GM04503 (cell line): ENCODE data around the gene HECTD3.
"Not testable (repeated sequence)": the region's sequence is repeated elsewhere in the genome, so short reads cannot be mapped to it uniquely, and the experiment has no call there.

Experiments
- DNase-seq: peaks from one replicate; pipeline ENCODE4 v3.0.0-alpha.2; 2012; ENCODE audit warnings: low read depth

The HECTD3 gene

GRCh38 chr1:44988531-44989156 lies 22.5 kb downstream of the HECTD3 start:
- DNase-seq: no peak

GRCh38 chr1:44985747-44986359 lies 25.3 kb downstream of the HECTD3 start:
- no peak for DNase-seq

GRCh38 chr1:44977372-44977771 lies 33.8 kb downstream of the HECTD3 start:
- not testable (repeated sequence) for DNase-seq

GRCh38 chr1:44976252-44976651 lies 34.9 kb downstream of the HECTD3 start:
- no peak for DNase-seq

DNA sequence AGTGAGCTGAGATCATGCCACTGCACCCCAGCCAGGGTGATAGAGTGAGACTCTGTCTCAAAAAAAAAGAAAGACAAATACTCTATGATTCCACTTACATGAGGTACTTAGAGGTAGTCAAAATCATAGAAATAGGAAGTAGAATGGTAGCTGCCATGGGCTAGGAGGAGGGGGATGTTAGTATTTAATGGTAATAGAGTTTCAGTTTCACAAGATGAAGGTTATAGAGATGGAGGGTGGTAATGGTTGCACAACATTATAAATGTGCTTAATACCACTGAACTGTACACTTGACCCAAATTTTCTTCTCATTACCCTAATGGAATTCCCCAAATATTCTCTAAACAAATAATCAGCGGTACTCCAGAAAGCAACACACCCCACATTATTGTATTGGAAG lies 37.5 kb downstream of the HECTD3 start:
- no peak for DNase-seq

DNA sequence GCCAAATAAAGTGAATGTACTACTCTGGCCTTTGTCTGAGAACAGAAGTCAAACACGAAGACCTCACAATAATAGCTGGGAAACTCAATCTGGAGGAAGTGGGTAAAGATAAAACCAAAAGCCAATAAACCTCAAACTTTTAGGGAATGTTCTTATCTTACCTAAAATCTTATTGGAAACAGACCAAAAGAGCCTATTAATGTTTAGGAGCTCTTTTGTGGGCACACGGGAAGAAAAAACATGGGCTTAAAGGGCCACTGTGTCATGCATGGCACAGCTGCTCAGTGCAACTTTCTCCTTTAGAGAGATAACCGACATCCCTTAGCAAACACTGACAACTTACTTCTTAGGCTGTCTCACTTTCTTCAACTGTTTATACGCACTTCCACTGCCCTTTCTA lies 40.8 kb downstream of the HECTD3 start:
- no peak for DNase-seq

DNA sequence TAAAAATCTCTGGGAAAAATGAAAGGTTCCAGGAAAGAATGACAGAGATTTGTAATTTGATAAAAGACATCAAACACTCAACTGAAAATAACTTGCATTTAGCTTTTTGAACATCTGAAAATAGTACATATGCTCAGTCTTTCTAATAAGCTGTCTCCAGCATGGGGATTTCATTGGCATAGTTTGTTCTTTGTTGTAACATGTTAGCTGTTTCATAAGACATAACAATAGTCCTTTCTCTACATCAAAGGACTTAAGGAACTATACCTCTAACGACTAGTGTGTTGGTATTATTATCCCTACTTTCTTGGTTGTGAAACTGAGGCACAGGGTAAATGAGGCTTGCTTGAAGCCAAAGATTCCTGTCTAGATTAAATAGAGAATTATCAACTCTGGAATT lies 46.7 kb downstream of the HECTD3 start:
- DNase-seq: no peak

DNA sequence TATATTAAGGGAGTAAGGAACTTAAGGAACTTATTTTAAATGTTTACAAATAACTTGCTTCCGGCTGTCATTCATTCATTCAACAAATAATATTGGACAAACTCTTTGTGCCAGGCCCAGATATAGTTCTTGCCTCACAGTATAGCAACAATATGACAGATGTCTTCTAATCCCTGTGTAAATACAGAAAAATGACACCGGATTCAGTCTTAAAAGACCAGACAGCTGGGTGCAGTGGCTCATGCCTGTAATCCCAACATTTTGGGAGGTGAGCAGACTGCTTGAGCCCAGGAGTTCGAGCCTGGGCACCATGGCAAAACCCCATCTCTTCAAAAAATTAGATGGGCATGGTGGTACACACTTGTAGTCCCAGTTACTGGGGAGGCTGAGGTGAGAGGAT lies 48.4 kb downstream of the HECTD3 start:
- no peak for DNase-seq

GRCh38 chr1:44962022-44962421 lies 49.1 kb downstream of the HECTD3 start:
- DNase-seq: not testable (repeated sequence)

DNA sequence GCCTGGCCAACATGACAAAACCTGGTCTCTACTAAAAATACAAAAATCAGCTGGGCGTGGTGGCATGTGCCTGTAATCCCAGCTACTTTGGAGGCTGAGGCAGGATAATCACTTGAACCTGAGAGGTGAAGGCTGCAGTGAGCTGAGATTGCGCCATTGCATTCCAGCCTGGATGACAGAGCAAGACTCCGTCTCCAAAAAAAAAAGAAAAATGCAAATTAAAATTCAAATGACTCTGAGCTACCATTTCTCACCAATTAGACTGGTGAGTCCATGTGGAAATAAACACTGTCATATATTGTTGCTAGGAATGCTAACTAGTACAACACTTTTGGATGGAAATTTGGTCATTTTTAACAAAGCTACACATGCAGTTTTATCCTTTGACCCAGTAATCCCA lies 53.6 kb downstream of the HECTD3 start:
- not testable (repeated sequence) for DNase-seq

DNA sequence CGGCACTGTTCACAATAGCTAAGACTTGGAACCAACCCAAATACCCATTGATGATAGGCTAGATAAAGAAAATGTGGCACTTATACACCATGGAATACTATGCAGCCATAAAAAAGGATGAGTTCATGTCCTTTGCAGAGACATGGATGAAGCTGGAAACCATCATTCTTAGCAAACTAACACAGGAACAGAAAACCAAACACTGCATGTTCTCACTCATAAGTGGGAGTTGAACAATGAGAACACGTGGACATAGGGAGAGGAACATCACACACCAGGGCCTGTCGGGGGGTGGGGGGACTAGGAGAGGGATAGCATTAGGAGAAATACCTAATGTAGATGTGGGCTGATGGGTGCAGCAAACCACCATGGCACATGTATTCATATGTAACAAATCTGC lies 55.0 kb downstream of the HECTD3 start:
- not testable (repeated sequence) for DNase-seq
